Karpas-422 (cell line): ENCODE measurements around the gene CNTNAP2. TPM values are rescaled to one million over a fixed set of nuclear protein-coding genes. Genes with fewer than 3 reads are reported as not detected.

ENCODE experiments used
- DNase-seq: peaks from one replicate; pipeline ENCODE4 v3.0.0-alpha.2; 2015
- H2AFZ ChIP-seq: fragments of 200-600 bp; sonication (generic); 2 replicates; pipeline ENCODE4 v1.6.1; 2014; ENCODE audit warnings: antibody characterized with exemption, low read length, mixed read lengths
- H3K27ac ChIP-seq: fragments of 200-600 bp; sonication (generic); 2 replicates; pipeline ENCODE4 v1.5.1; 2014; ENCODE audit warnings: mild to moderate bottlenecking, low read length, moderate library complexity
- H3K27me3 ChIP-seq: fragments of 200-600 bp; sonication (generic); 2 replicates; pipeline ENCODE4 v1.6.1; 2014; ENCODE audit warnings: low read length, mixed read lengths
- H3K36me3 ChIP-seq: fragments of 200-600 bp; sonication (generic); 2 replicates; pipeline ENCODE4 v1.6.1; 2014; ENCODE audit warnings: low read length, mixed read lengths; ENCODE audit not compliant: insufficient read depth
- H3K4me1 ChIP-seq: fragments of 200-600 bp; sonication (generic); 2 replicates; pipeline ENCODE4 v1.6.1; 2014; ENCODE audit warnings: mild to moderate bottlenecking, low read length, mixed read lengths
- H3K4me2 ChIP-seq: fragments of 200-600 bp; sonication (generic); 2 replicates; pipeline ENCODE4 v1.6.1; 2014; ENCODE audit warnings: low read length, low read depth, mild to moderate bottlenecking; ENCODE audit not compliant: poor library complexity, severe bottlenecking
- H3K4me3 ChIP-seq: fragments of 200-600 bp; sonication (generic); 2 replicates; pipeline ENCODE4 v1.5.1; 2014; ENCODE audit warnings: mild to moderate bottlenecking, antibody characterized with exemption, low read length, mixed read lengths
- H3K79me2 ChIP-seq: fragments of 200-600 bp; sonication (generic); 2 replicates; pipeline ENCODE4 v1.6.1; 2014; ENCODE audit warnings: mild to moderate bottlenecking, low read length, mixed read lengths
- H3K9ac ChIP-seq: fragments of 200-600 bp; sonication (generic); 2 replicates; pipeline ENCODE4 v1.6.0; 2014; ENCODE audit warnings: low read length
- H3K9me2 ChIP-seq: fragments of 200-600 bp; sonication (generic), shearing (Covaris generic); replicated peaks from 2 replicates; pipeline ENCODE4 v1.6.0; 2014; ENCODE audit warnings: mild to moderate bottlenecking, low read length, moderate library complexity; ENCODE audit not compliant: insufficient read depth
- H3K9me3 ChIP-seq: fragments of 300-700, 200-600 bp; sonication (generic); 2 replicates; pipeline ENCODE4 v1.6.1; 2014; ENCODE audit warnings: low read length, mixed read lengths
- H4K20me1 ChIP-seq: fragments of 200-600 bp; sonication (generic); 2 replicates; pipeline ENCODE4 v1.6.1; 2014; ENCODE audit warnings: mild to moderate bottlenecking, antibody characterized with exemption, low read length, low read depth; ENCODE audit not compliant: insufficient read depth
- total RNA-seq: library from RNA; depleted of rRNA; stranded (reverse); fragments of >200 nt; shearing (Covaris generic); gene quantifications from 2 replicates; pipeline ENCODE4 v1.2.3, GENCODE V29; 2014; ENCODE audit warnings: low replicate concordance; rRNA removed

Gene CNTNAP2
- total RNA-seq: not detected in 2 replicates

DNA sequence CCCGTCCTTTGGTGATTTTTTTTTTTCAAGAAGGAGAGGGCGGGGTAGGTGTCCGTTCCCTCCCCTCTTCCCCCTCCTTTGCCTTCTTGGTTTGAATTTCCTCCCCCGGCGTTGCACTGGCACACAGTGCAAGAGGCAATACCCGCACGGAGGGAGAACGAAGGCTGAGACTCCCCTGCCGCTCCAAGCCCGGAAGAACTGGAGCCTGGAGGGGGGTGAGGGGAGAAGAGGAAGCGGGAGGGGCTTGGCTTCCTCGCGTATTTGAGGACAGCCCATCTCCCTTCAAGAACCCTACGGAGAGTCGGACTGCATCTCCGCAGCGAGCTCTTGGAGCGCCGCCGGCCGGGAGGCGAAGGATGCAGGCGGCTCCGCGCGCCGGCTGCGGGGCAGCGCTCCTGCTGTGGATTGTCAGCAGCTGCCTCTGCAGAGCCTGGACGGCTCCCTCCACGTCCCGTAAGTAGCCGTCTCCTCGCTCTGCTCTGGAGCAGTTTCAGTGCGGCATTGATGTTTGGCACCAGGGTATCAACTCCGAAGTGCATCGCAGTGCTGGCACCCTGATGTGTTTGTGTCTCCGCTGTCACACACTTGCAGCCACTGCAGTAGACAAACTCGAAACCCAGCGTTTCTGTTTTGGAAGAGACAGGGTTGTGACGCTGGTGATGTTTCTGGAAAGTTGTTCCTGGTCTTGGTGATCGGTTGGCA, at the start of gene CNTNAP2:
Gene CNTNAP2, plus strand, starts transcription at position 281 of the 702 bp plus-strand sequence. Its CDS starts 76 bp downstream, at position 357.
- H3K36me3 ChIP-seq: no peaks in the 10 kb centered on the region
- no peaks in the 10 kb centered on the region for H3K79me2 ChIP-seq
- no peaks in the 10 kb centered on the region for H4K20me1 ChIP-seq
- H3K27ac ChIP-seq: no peak within 1 kb of the TSS
- H2AFZ ChIP-seq: no peak within 1 kb of the TSS
- H3K4me3 ChIP-seq: no peak within 1 kb of the TSS
- DNase-seq: no peak
- no peak within 1 kb of the TSS for H3K4me2 ChIP-seq
- H3K4me1 ChIP-seq: no peaks in the 10 kb centered on the region
- H3K9ac ChIP-seq: no peak within 1 kb of the TSS
- H3K27me3 ChIP-seq: no peaks in the 10 kb centered on the region
- H3K9me3 ChIP-seq: peaks cover 23% of the 10 kb centered on the region
- no peaks in the 10 kb centered on the region for H3K9me2 ChIP-seq

DNA sequence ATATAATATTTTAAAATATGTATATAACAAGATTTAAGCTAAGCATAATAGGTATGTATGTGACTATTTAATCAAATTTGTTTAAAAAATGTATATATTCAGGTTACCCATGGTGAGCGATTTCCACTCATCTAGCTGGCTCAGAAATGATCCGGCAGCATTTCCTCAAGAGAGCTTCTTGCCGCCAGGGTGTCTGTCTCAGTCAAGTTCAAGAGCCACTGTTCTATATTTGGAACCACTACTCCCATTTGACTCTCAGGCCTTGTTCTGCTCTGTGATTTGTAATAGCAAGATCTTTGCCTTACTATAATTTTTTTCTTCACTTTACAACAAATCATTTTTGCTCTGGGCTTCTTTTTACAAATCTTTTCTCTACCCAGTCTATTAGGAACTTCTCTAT, 48.7 kb upstream of the CNTNAP2 start:
- Histone ChIP-seq H3K4me2 (no peak overlapping the region), H3K79me2 (no peaks in the 10 kb centered on the region), H3K4me3 (no peak overlapping the region), H3K9ac (no peak overlapping the region), H3K36me3 (no peaks in the 10 kb centered on the region), H3K9me3 (peaks cover 12% of the 10 kb centered on the region), H3K27ac (no peak overlapping the region), H2AFZ (no peak overlapping the region), H3K9me2 (no peaks in the 10 kb centered on the region), H3K4me1 (no peaks in the 10 kb centered on the region), H3K27me3 (no peaks in the 10 kb centered on the region), H4K20me1 (no peaks in the 10 kb centered on the region)
- DNase-seq: no peak

DNA sequence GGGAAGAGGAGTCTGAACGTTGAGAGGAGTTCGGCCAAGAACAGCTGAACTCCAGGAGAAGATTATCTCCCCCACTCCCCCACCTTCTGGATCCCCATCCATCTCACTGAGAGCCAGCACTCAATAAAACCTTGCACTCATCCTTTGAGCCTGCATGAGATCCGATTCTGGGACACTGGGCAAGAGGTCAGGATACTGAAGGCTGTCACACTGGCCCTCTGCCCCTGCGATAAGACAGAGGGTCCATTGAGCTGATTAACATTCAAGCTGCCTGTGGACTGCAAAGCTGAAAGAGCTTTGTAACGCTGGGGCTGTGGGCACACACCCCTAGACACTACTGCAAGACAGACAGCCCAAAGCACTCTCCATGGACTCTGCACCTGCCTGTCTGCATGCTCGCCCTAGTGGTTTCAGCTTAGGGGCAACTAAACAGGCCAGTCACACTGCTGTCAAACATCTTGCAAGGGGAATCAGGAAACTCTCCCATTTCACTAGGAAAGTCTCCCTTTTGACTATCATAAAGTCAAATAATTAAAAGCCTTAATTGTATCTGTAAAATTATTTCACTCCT, 42.3 kb upstream of the CNTNAP2 start:
- H4K20me1 ChIP-seq: no peaks in the 10 kb centered on the region
- H2AFZ ChIP-seq: no peak overlapping the region
- H3K4me2 ChIP-seq: no peak overlapping the region
- no peaks in the 10 kb centered on the region for H3K36me3 ChIP-seq
- H3K9me3 ChIP-seq: peaks cover 31% of the 10 kb centered on the region
- no peak overlapping the region for H3K9ac ChIP-seq
- no peak overlapping the region for H3K4me3 ChIP-seq
- H3K27me3 ChIP-seq: no peaks in the 10 kb centered on the region
- DNase-seq: no peak
- H3K79me2 ChIP-seq: no peaks in the 10 kb centered on the region
- no peaks in the 10 kb centered on the region for H3K4me1 ChIP-seq
- no peaks in the 10 kb centered on the region for H3K9me2 ChIP-seq
- no peak overlapping the region for H3K27ac ChIP-seq

GRCh38 chr7:146076344-146076743, 40.3 kb upstream of the CNTNAP2 start:
- H3K27me3 ChIP-seq: no peaks in the 10 kb centered on the region
- DNase-seq: no peak
- no peak overlapping the region for H3K27ac ChIP-seq
- H3K9ac ChIP-seq: no peak overlapping the region
- H3K9me2 ChIP-seq: no peaks in the 10 kb centered on the region
- H3K4me2 ChIP-seq: no peak overlapping the region
- H2AFZ ChIP-seq: no peak overlapping the region
- no peak overlapping the region for H3K4me3 ChIP-seq
- H3K36me3 ChIP-seq: no peaks in the 10 kb centered on the region
- peaks cover 33% of the 10 kb centered on the region for H3K9me3 ChIP-seq
- no peaks in the 10 kb centered on the region for H3K4me1 ChIP-seq
- no peaks in the 10 kb centered on the region for H4K20me1 ChIP-seq
- H3K79me2 ChIP-seq: no peaks in the 10 kb centered on the region

DNA sequence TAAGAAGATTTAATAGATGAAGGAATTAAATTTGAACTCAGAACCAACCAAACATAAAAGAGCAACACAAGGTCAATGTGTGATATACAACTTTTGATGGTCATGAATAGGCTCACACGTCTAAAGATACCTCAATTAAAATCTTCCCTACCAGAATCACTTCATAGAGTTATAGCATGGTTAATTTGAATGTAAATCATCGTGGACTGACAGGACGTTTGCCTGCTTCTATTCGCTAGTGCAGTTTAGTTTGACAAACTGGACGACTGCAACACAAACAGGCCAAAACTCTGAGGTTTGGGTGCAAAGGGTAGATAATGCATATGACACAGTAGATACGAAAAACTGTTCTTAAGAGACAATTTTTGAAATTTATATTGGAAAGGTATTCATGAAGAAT, 32.5 kb upstream of the CNTNAP2 start:
- Histone ChIP-seq H2AFZ (no peak overlapping the region), H3K4me2 (no peak overlapping the region), H3K27ac (no peak overlapping the region), H3K9me2 (no peaks in the 10 kb centered on the region), H3K4me1 (no peaks in the 10 kb centered on the region), H3K9me3 (peaks cover 14% of the 10 kb centered on the region; the same call in 1 of the 2 replicates), H3K79me2 (no peaks in the 10 kb centered on the region), H4K20me1 (no peaks in the 10 kb centered on the region), H3K27me3 (no peaks in the 10 kb centered on the region), H3K9ac (no peak overlapping the region), H3K4me3 (no peak overlapping the region), H3K36me3 (no peaks in the 10 kb centered on the region)
- DNase-seq: no peak

DNA sequence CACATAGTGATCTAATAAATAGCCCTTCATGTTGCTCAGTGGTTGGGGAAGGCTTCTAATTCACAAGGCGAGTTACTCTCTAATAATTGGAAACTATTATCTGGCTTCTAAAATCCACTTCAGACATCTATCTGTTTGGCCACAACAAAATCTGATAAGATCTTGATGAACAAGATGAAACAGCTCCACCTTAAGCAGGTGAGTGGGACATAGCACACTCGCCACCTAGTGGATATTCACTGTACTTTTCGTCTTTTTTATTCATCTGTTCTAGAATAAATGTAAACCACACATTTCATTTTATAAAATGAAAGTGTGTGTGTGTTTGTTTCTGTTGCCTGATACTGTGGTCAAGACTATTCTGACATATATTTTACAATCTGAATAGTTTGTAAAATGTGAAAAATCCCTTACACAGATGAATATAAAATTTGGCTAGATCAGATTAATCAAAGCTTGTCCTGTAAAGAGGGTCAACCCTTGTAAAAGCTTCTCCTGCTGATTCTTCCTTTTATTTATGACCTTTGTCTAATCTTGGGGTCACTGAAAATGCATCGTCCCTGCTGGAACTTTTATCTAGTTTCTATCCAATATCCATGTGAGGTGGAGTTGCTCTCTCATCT, 26.5 kb upstream of the CNTNAP2 start:
- H4K20me1 ChIP-seq: no peaks in the 10 kb centered on the region
- no peaks in the 10 kb centered on the region for H3K9me2 ChIP-seq
- no peak overlapping the region for H3K27ac ChIP-seq
- H3K4me3 ChIP-seq: no peak overlapping the region
- no peaks in the 10 kb centered on the region for H3K4me1 ChIP-seq
- DNase-seq: peak; percentile 74
- H3K4me2 ChIP-seq: no peak overlapping the region
- no peaks in the 10 kb centered on the region for H3K79me2 ChIP-seq
- no peak overlapping the region for H3K9ac ChIP-seq
- no peak overlapping the region for H2AFZ ChIP-seq
- H3K9me3 ChIP-seq: no peaks in the 10 kb centered on the region
- no peaks in the 10 kb centered on the region for H3K36me3 ChIP-seq
- H3K27me3 ChIP-seq: no peaks in the 10 kb centered on the region

- Histone ChIP-seq H3K27me3 (no peaks in the 10 kb centered on the region), H2AFZ (no peak overlapping the region), H3K79me2 (no peaks in the 10 kb centered on the region), H3K9me2 (no peaks in the 10 kb centered on the region), H3K36me3 (no peaks in the 10 kb centered on the region), H3K4me3 (no peak overlapping the region), H3K9me3 (peaks cover 3% of the 10 kb centered on the region; the same call in 1 of the 2 replicates), H3K9ac (no peak overlapping the region), H3K4me1 (no peaks in the 10 kb centered on the region), H3K4me2 (no peak overlapping the region), H4K20me1 (no peaks in the 10 kb centered on the region), H3K27ac (no peak overlapping the region)
- DNase-seq: no peak
These were observed 22.2 kb upstream of the CNTNAP2 start for GRCh38 chr7:146094356-146094755.

DNA sequence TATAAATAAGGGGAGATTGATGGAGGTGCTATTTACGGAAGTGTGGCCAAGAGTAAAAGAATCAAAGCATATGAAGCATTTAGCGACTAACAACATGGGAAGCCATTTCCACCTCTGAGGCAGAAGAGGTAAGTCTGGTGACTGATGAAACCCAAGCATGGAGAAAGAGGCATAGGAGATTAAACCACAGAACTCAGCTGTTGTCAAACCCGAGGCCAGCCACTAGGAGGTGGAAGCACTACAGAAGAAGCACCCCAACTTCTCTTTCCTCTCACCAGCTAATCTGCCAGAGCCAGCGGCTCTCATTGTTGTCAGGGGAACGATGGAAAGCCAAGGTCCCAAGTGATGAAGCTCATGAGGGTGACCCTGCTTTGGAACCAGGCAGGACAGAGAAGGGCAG, 19.6 kb upstream of the CNTNAP2 start:
- Histone ChIP-seq H3K4me2 (no peak overlapping the region), H3K27me3 (no peaks in the 10 kb centered on the region), H2AFZ (no peak overlapping the region), H3K36me3 (no peaks in the 10 kb centered on the region), H3K9me2 (no peaks in the 10 kb centered on the region), H3K27ac (no peak overlapping the region), H3K9ac (no peak overlapping the region), H3K9me3 (peaks cover 9% of the 10 kb centered on the region), H3K4me1 (no peaks in the 10 kb centered on the region), H3K4me3 (no peak overlapping the region), H3K79me2 (no peaks in the 10 kb centered on the region), H4K20me1 (no peaks in the 10 kb centered on the region)
- DNase-seq: peak; percentile 56
